ENCODE data around the gene KL.

Gene KL

GRCh38 chr13:33016414-33017322 lies at the start of gene KL:
Gene KL (plus strand): TSS chr13:33016423. CDS start chr13:33016441, 18 bp downstream.
- no peaks in the 10 kb centered on the region for H3K36me3 ChIP-seq (ENCODE audit: insufficient read depth, low read length)
- H3K9me3 ChIP-seq (ENCODE audit: control insufficient read depth, insufficient read depth, low read length): no peaks in the 10 kb centered on the region
- peak within 1 kb of the TSS; percentile 42; the same call in 1 of the 2 replicates for H3K9ac ChIP-seq (ENCODE audit: low read depth, low read length)
- no peaks in the 10 kb centered on the region for H3K4me1 ChIP-seq (ENCODE audit: insufficient read depth, low read length)

- Histone ChIP-seq H3K9ac (ENCODE audit: low read depth, low read length) (no peak overlapping the region), H3K36me3 (ENCODE audit: insufficient read depth, low read length) (no peaks in the 10 kb centered on the region)
Observed at GRCh38 chr13:32967584-32968182, 48.5 kb upstream of the KL start.

DNA sequence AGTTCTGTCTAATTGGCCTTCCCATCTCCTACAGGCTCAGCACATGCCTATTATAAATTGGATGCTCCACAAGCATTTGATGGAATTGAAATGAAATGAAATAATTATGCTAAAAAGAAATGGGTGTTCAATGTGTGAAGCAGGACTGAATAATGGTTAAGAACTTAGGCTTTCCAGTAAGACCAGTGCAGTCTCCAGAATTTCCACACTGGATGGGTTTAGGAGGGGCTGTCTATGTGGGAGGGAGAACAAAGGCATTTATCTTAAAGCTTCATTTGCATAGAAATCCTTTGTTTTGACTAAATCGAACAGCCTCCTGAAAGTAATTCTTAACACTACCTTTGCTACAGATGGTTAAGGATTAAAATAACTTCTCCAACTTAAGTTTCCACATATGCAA lies 47.9 kb upstream of the KL start:
- H3K9ac ChIP-seq (ENCODE audit: low read depth, low read length): no peak overlapping the region
- H3K9me3 ChIP-seq (ENCODE audit: control insufficient read depth, insufficient read depth, low read length): no peaks in the 10 kb centered on the region
- H3K36me3 ChIP-seq (ENCODE audit: insufficient read depth, low read length): no peaks in the 10 kb centered on the region
- no peaks in the 10 kb centered on the region for H3K4me1 ChIP-seq (ENCODE audit: insufficient read depth, low read length)

More at GRCh38 chr13:32967584-32968182, 48.5 kb upstream of the KL start:
- H3K4me1 ChIP-seq (ENCODE audit: insufficient read depth, low read length): no peaks in the 10 kb centered on the region
- no peaks in the 10 kb centered on the region for H3K9me3 ChIP-seq (ENCODE audit: control insufficient read depth, insufficient read depth, low read length)

GRCh38 chr13:32968793-32969192 lies 47.4 kb upstream of the KL start:
- Histone ChIP-seq H3K4me1 (ENCODE audit: insufficient read depth, low read length) (no peaks in the 10 kb centered on the region), H3K36me3 (ENCODE audit: insufficient read depth, low read length) (no peaks in the 10 kb centered on the region), H3K9ac (ENCODE audit: low read depth, low read length) (no peak overlapping the region), H3K9me3 (ENCODE audit: control insufficient read depth, insufficient read depth, low read length) (no peaks in the 10 kb centered on the region)

- no peaks in the 10 kb centered on the region for H3K9me3 ChIP-seq (ENCODE audit: control insufficient read depth, insufficient read depth, low read length)
- H3K4me1 ChIP-seq (ENCODE audit: insufficient read depth, low read length): no peaks in the 10 kb centered on the region
- no peaks in the 10 kb centered on the region for H3K36me3 ChIP-seq (ENCODE audit: insufficient read depth, low read length)
- H3K9ac ChIP-seq (ENCODE audit: low read depth, low read length): no peak overlapping the region
Observed at GRCh38 chr13:32969516-32969941, 46.7 kb upstream of the KL start.

DNA sequence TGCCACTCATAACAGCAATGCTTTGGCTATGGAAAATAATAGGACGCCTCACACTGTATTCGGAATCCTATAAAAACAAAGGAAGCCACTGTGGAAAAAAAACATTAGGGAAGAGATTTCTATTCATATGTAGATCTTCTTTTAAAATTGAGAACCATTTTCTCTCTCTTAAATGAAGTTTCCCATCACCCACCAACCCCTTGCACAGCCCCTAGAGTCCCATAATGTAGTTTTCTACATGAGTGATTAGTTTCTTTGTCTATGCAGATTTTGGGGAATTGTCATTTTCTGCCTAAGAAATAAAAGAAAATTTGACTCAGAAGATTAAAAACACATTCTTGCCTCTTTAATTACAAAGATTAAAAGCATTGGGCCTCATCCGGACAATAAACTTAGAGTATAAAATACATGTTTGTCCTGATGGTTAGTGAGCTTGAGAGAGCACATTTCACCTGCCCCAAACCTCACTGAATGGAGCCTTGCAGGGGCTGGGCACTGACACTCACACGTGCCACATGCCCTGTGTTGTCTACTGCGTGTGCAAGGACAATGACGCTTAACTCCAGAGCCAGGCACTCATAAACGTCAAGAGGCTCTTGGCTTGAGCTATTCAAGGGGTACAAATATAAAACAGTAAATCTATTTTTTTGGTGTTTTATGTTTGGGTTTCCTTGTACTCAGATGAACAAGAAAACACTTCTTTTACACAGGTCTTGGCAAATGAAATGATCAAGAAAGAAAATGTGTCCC lies 40.0 kb upstream of the KL start:
- Histone ChIP-seq H3K36me3 (ENCODE audit: insufficient read depth, low read length) (no peaks in the 10 kb centered on the region), H3K9me3 (ENCODE audit: control insufficient read depth, insufficient read depth, low read length) (no peaks in the 10 kb centered on the region), H3K4me1 (ENCODE audit: insufficient read depth, low read length) (no peaks in the 10 kb centered on the region; the same call in 1 of the 2 replicates), H3K9ac (ENCODE audit: low read depth, low read length) (no peak overlapping the region)

GRCh38 chr13:32976912-32977311 lies 39.3 kb upstream of the KL start:
- Histone ChIP-seq H3K9me3 (ENCODE audit: control insufficient read depth, insufficient read depth, low read length) (no peaks in the 10 kb centered on the region), H3K9ac (ENCODE audit: low read depth, low read length) (no peak overlapping the region), H3K36me3 (ENCODE audit: insufficient read depth, low read length) (no peaks in the 10 kb centered on the region), H3K4me1 (ENCODE audit: insufficient read depth, low read length) (no peaks in the 10 kb centered on the region; the same call in 1 of the 2 replicates)

DNA sequence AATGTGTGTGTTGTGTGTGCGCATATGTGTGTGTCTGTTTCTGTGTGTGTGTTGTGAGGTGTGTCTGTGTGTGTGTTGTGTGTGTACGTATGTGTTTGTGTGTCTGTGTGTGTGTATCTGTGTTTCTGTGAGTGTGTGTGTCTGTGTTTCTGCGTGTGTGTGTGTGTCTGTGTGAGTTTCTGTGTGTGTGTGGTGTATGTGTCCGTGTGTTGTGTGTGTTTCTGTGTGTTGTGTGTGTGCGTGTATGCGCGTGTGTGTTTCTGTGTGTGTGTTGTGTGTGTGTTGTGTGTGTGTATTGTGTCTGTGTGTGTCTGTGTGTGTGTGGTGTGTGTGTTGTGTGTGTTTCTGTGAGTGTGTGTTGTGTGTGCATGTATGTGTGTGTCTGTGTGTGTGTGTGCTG lies 38.9 kb upstream of the KL start:
- Histone ChIP-seq H3K4me1 (ENCODE audit: insufficient read depth, low read length) (no peaks in the 10 kb centered on the region; the same call in 1 of the 2 replicates), H3K36me3 (ENCODE audit: insufficient read depth, low read length) (no peaks in the 10 kb centered on the region), H3K9me3 (ENCODE audit: control insufficient read depth, insufficient read depth, low read length) (no peaks in the 10 kb centered on the region), H3K9ac (ENCODE audit: low read depth, low read length) (no peak overlapping the region)

GRCh38 chr13:32978278-32978677 lies 37.9 kb upstream of the KL start:
- Histone ChIP-seq H3K4me1 (ENCODE audit: insufficient read depth, low read length) (no peaks in the 10 kb centered on the region; the same call in 1 of the 2 replicates), H3K36me3 (ENCODE audit: insufficient read depth, low read length) (no peaks in the 10 kb centered on the region), H3K9ac (ENCODE audit: low read depth, low read length) (no peak overlapping the region), H3K9me3 (ENCODE audit: control insufficient read depth, insufficient read depth, low read length) (no peaks in the 10 kb centered on the region)

- H3K36me3 ChIP-seq (ENCODE audit: insufficient read depth, low read length): no peaks in the 10 kb centered on the region
- H3K9ac ChIP-seq (ENCODE audit: low read depth, low read length): no peak overlapping the region
- H3K4me1 ChIP-seq (ENCODE audit: insufficient read depth, low read length): no peaks in the 10 kb centered on the region
- H3K9me3 ChIP-seq (ENCODE audit: control insufficient read depth, insufficient read depth, low read length): no peaks in the 10 kb centered on the region; the same call in 1 of the 2 replicates
Observed at GRCh38 chr13:32983058-32983457, 33.2 kb upstream of the KL start.

GRCh38 chr13:32984857-32985626 lies 31.2 kb upstream of the KL start:
- Histone ChIP-seq H3K9ac (ENCODE audit: low read depth, low read length) (no peak overlapping the region), H3K36me3 (ENCODE audit: insufficient read depth, low read length) (no peaks in the 10 kb centered on the region), H3K4me1 (ENCODE audit: insufficient read depth, low read length) (no peaks in the 10 kb centered on the region), H3K9me3 (ENCODE audit: control insufficient read depth, insufficient read depth, low read length) (no peaks in the 10 kb centered on the region; the same call in 1 of the 2 replicates)

DNA sequence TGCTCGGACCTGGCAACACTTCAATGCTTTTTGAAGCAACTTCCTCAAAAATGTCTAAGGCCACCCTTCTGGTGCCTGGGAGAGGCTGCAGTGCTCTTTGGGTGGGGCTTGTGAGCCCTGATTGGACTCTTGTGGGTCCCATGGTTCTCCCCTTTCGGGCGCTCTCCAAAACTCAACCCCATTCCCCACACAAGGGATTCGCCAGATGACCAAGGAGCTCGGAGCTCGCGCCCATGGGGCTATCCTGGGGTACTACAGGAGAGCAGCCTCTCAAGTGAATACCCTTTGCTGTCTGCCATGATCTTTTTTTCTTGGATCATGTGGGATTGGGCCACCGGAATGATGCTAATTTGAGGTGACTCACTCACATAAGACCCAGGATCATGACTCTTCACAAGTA lies 29.7 kb upstream of the KL start:
- no peaks in the 10 kb centered on the region; the same call in 1 of the 2 replicates for H3K9me3 ChIP-seq (ENCODE audit: control insufficient read depth, insufficient read depth, low read length)

GRCh38 chr13:32987462-32987861 lies 28.8 kb upstream of the KL start:
- Histone ChIP-seq H3K36me3 (ENCODE audit: insufficient read depth, low read length) (no peaks in the 10 kb centered on the region), H3K4me1 (ENCODE audit: insufficient read depth, low read length) (no peaks in the 10 kb centered on the region), H3K9ac (ENCODE audit: low read depth, low read length) (no peak overlapping the region), H3K9me3 (ENCODE audit: control insufficient read depth, insufficient read depth, low read length) (no peaks in the 10 kb centered on the region; the same call in 1 of the 2 replicates)

More for the DNA sequence above, 29.7 kb upstream of the KL start:
- no peaks in the 10 kb centered on the region for H3K36me3 ChIP-seq (ENCODE audit: insufficient read depth, low read length)
- H3K4me1 ChIP-seq (ENCODE audit: insufficient read depth, low read length): no peaks in the 10 kb centered on the region
- no peak overlapping the region for H3K9ac ChIP-seq (ENCODE audit: low read depth, low read length)
